WTC11 (cell line): ENCODE measurements around the gene GRPR.

Experiments used
- CTCF ChIP-seq: fragments of 200-600 bp; IDR thresholded peaks from 2 replicates; pipeline ENCODE4 v1.8.0; 2022; ENCODE audit warnings: antibody characterized with exemption
- RORB ChIP-seq: fragments of 250-450 bp; sonication (Bioruptor Pico); IDR thresholded peaks from 2 replicates; pipeline ENCODE4 v1.9.0; 2021; ENCODE audit warnings: mild to moderate bottlenecking
- SMAD3 ChIP-seq: sonication (generic); formaldehyde crosslinking; IDR thresholded peaks from 2 replicates; pipeline ENCODE4 v1.8.0; 2022; ENCODE audit warnings: missing genetic modification reagents, mild to moderate bottlenecking, borderline replicate concordance
- USF2 ChIP-seq: sonication (generic); formaldehyde crosslinking; IDR thresholded peaks from 2 replicates; pipeline ENCODE4 v1.8.1; 2023; ENCODE audit warnings: mild to moderate bottlenecking, missing genetic modification reagents, moderate library complexity
- ZNF263 ChIP-seq: sonication (generic); formaldehyde crosslinking; IDR thresholded peaks from 2 replicates; pipeline ENCODE4 v1.8.1; 2022; ENCODE audit warnings: low read depth, mild to moderate bottlenecking, moderate library complexity, missing genetic modification reagents
- ZNF416 ChIP-seq: fragments of 250-450 bp; sonication (Bioruptor Pico); IDR thresholded peaks from 2 replicates; pipeline ENCODE4 v1.9.0; 2021; ENCODE audit warnings: mild to moderate bottlenecking, inconsistent platforms
- ZNF512 ChIP-seq: sonication (generic); formaldehyde crosslinking; IDR thresholded peaks from 2 replicates; pipeline ENCODE4 v1.8.1; 2022; ENCODE audit warnings: missing genetic modification reagents, borderline replicate concordance

GRCh38 chrX:16096141-16096540 lies 27.2 kb upstream of the GRPR start:
- no peak for TF ChIP-seq CTCF
- no peak for TF ChIP-seq ZNF263
- TF ChIP-seq USF2 (CRISPR knock-in tag), result no peak
- no peak for TF ChIP-seq SMAD3 (CRISPR knock-in tag)
- TF ChIP-seq ZNF512 (CRISPR knock-in tag), result no peak
- no peak for TF ChIP-seq ZNF416 (CRISPR knock-in tag)
- no peak for TF ChIP-seq RORB
